OCI-LY7 (cell line): Measurements from ENCODE around the gene CRX. TPM values are rescaled to one million over a fixed set of nuclear protein-coding genes. Genes with fewer than 3 reads are reported as not detected.

Source experiments
- BruUV-seq: library from RNA; stranded (reverse); fragments of 400-500 nt; replicated peaks from 2 replicates; lab custom pipeline; 2021; lab: Mats Ljungman, UMichigan
- CTCF ChIA-PET: fragments of 300-600 bp; sonication (Branson Sonifier 250); formaldehyde crosslinking; loops from one replicate; lab custom pipeline; 2022; ENCODE audit warnings: antibody characterized with exemption; ENCODE audit not compliant: unreplicated experiment; lab: Charles Lee
- POLR2A ChIA-PET: fragments of 300-600 bp; sonication (Branson Sonifier 250); formaldehyde crosslinking; loops from one replicate; lab custom pipeline; 2022; ENCODE audit warnings: antibody characterized with exemption; lab: Charles Lee
- DNase-seq: peaks from one replicate; pipeline ENCODE4 v3.0.0-alpha.2; 2015; ENCODE audit warnings: low spot score
- H2AFZ ChIP-seq: fragments of 200-600 bp; sonication (generic), shearing (Covaris generic); 2 replicates; pipeline ENCODE4 v1.6.1; 2014; ENCODE audit warnings: mild to moderate bottlenecking, antibody characterized with exemption, low read length, moderate library complexity
- H3K27ac ChIP-seq: fragments of 200-600 bp; sonication (generic); 2 replicates; pipeline ENCODE4 v1.5.1; 2014; ENCODE audit warnings: mixed run types, low read depth, mild to moderate bottlenecking, moderate library complexity, low read length, inconsistent platforms; ENCODE audit not compliant: poor library complexity, severe bottlenecking
- H3K36me3 ChIP-seq: fragments of 200-600 bp; sonication (generic); 2 replicates; pipeline ENCODE4 v1.6.1; 2014; ENCODE audit warnings: mild to moderate bottlenecking, antibody characterized with exemption, low read length, moderate library complexity, mixed read lengths; ENCODE audit not compliant: insufficient read depth
- H3K4me1 ChIP-seq: fragments of 200-600 bp; sonication (generic); 2 replicates; pipeline ENCODE4 v1.5.1; 2014; ENCODE audit warnings: mild to moderate bottlenecking, low read length; ENCODE audit not compliant: insufficient read depth, poor library complexity, severe bottlenecking
- H3K4me2 ChIP-seq: fragments of 200-600 bp; sonication (generic); 2 replicates; pipeline ENCODE4 v1.6.1; 2014; ENCODE audit warnings: mild to moderate bottlenecking, low read length
- H3K4me3 ChIP-seq: fragments of 200-600 bp; sonication (generic); 2 replicates; pipeline ENCODE4 v1.5.1; 2014; ENCODE audit warnings: mild to moderate bottlenecking, low read depth, low read length; ENCODE audit not compliant: poor library complexity, severe bottlenecking
- H3K79me2 ChIP-seq: fragments of 200-600 bp; sonication (generic); 2 replicates; pipeline ENCODE4 v1.6.1; 2016; ENCODE audit warnings: low read depth, mild to moderate bottlenecking, low read length, moderate library complexity, mixed read lengths; ENCODE audit not compliant: insufficient read depth
- H3K9me2 ChIP-seq: fragments of 200-600 bp; sonication (generic); 2 replicates; pipeline ENCODE4 v1.6.1; 2016; ENCODE audit warnings: mild to moderate bottlenecking, low read length, mixed read lengths; ENCODE audit not compliant: insufficient read depth
- H3K9me3 ChIP-seq: fragments of 200-600 bp; sonication (generic); 2 replicates; pipeline ENCODE4 v1.6.1; 2014; ENCODE audit warnings: mild to moderate bottlenecking, mixed run types, low read length, mixed read lengths
- H4K20me1 ChIP-seq: fragments of 200-600 bp; sonication (generic); 2 replicates; pipeline ENCODE4 v1.6.1; 2014; ENCODE audit warnings: mild to moderate bottlenecking, antibody characterized with exemption, low read length, moderate library complexity, mixed read lengths; ENCODE audit not compliant: insufficient read depth
- EZH2phosphoT487 ChIP-seq: fragments of 200-600 bp; sonication (generic); IDR thresholded peaks from 2 replicates; pipeline ENCODE4 v1.6.1; 2018; ENCODE audit warnings: low read depth, borderline replicate concordance, mild to moderate bottlenecking, mixed run types, antibody characterized with exemption, low read length, moderate library complexity, mixed read lengths
- intact Hi-C: fragments of 100-400 bp; cut with micrococcal nuclease; formaldehyde crosslinking; loops from one replicate; pipeline ENCODE4 v1.10.0; 2022; ENCODE audit not compliant: unreplicated experiment
- total RNA-seq, 2 experiments: library from RNA; depleted of rRNA in 1 of 2; stranded (reverse); fragments of >200 nt in 1 of 2; shearing (Covaris generic) in 1 of 2; gene quantifications; 2 replicates each; pipeline ENCODE4 v1.2.3, GENCODE V29; 2014 to 2022
- TF ChIP-seq, protein P1 (sequence below): fragments of 200-600 bp; sonication (generic); conservative IDR thresholded peaks from 2 replicates; pipeline ENCODE4 v1.5.1; 2014; ENCODE audit warnings: mild to moderate bottlenecking, antibody characterized with exemption, low read length, moderate library complexity, mixed read lengths

The CRX gene
- total RNA-seq, 2 experiments from 2014 or later: not detected

DNA sequence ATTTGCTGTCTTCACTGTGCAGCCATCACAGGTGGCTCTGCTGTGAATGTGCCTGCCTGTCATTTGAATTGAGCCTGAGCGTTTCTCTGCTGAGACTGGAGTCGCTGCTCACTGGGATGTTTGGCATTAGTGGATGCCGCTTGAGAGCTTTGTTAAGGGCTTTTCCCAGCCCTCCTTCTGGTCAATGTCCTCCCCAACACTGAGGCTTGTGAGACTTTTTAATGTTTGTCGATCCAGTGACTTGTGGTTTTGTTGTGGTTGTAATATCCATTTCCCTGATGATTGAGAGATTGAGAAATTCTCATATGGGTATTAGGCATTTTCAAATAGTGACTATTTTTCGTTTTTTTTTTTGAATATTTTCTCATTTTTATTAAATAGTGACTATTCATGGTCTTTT lies 39.9 kb downstream of the CRX start:
- POLR2A ChIA-PET: no interaction called here
- intact Hi-C loops: loop anchor here (10.0 kb wide), 1 partner anchor 47 kb away; no protein-coding TSS in a partner anchor
- CTCF ChIA-PET: no interaction called here

DNA sequence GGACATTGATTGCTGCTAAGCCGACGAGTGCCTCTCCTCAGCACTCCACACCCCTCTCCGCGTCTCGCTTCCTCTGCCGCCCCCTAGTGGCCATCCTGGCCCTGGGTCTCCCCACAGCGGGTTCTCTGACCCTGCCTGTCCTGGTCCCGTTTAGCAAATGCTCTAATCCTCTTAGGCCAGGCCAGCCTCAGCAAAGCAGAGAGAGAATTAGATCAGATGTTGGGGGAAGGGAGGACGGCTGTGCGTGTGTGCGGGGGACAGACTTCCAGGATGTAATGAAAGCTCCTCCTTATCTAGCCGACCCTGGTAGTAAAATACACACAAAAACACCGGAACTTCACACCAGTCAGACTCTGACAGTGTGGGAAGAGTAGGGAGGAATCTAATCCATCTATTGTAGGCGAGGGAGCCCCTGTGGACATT lies 41.8 kb downstream of the CRX start:
- Histone ChIP-seq H3K27ac (no peak overlapping the region), H4K20me1 (no peaks in the 10 kb centered on the region), H3K4me2 (no peak overlapping the region), H3K9me2 (no peaks in the 10 kb centered on the region), H2AFZ (no peak overlapping the region), H3K9me3 (no peaks in the 10 kb centered on the region), H3K79me2 (no peaks in the 10 kb centered on the region), H3K36me3 (no peaks in the 10 kb centered on the region), H3K4me3 (no peak overlapping the region), H3K4me1 (no peaks in the 10 kb centered on the region)
- no peak for TF ChIP-seq EZH2phosphoT487
- TF ChIP-seq, protein P1, sequence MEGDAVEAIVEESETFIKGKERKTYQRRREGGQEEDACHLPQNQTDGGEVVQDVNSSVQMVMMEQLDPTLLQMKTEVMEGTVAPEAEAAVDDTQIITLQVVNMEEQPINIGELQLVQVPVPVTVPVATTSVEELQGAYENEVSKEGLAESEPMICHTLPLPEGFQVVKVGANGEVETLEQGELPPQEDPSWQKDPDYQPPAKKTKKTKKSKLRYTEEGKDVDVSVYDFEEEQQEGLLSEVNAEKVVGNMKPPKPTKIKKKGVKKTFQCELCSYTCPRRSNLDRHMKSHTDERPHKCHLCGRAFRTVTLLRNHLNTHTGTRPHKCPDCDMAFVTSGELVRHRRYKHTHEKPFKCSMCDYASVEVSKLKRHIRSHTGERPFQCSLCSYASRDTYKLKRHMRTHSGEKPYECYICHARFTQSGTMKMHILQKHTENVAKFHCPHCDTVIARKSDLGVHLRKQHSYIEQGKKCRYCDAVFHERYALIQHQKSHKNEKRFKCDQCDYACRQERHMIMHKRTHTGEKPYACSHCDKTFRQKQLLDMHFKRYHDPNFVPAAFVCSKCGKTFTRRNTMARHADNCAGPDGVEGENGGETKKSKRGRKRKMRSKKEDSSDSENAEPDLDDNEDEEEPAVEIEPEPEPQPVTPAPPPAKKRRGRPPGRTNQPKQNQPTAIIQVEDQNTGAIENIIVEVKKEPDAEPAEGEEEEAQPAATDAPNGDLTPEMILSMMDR: peak; percentile 99
- intact Hi-C loops: loop anchor here (1.0 to 10.0 kb wide), 2 partner anchors 49 to 73 kb away; no protein-coding TSS in a partner anchor
- ChIA-PET CTCF (no interaction called here), POLR2A (no interaction called here)
- BruUV-seq: no TSS peak
- DNase-seq: peak; percentile 69

More for the DNA sequence above, 39.9 kb downstream of the CRX start:
- Histone ChIP-seq H3K36me3 (no peaks in the 10 kb centered on the region), H3K9me2 (no peaks in the 10 kb centered on the region), H2AFZ (no peak overlapping the region), H3K4me2 (no peak overlapping the region), H3K4me3 (no peak overlapping the region), H3K9me3 (no peaks in the 10 kb centered on the region), H3K27ac (no peak overlapping the region), H3K79me2 (no peaks in the 10 kb centered on the region), H4K20me1 (no peaks in the 10 kb centered on the region), H3K4me1 (no peaks in the 10 kb centered on the region)
- BruUV-seq: no TSS peak
- DNase-seq: no peak
- TF ChIP-seq, protein P1: no peak
- TF ChIP-seq EZH2phosphoT487: no peak

GRCh38 chr19:47865166-47865565 lies 43.4 kb downstream of the CRX start:
- H3K9me3 ChIP-seq: no peaks in the 10 kb centered on the region
- TF ChIP-seq, protein P1: no peak
- TF ChIP-seq EZH2phosphoT487: no peak
- H3K4me3 ChIP-seq: no peak overlapping the region
- no peak overlapping the region for H2AFZ ChIP-seq
- intact Hi-C loops: loop anchor here (10.0 kb wide), 1 partner anchor 50 kb away; no protein-coding TSS in a partner anchor
- POLR2A ChIA-PET: no interaction called here
- no peak overlapping the region for H3K4me2 ChIP-seq
- BruUV-seq: no TSS peak
- no peaks in the 10 kb centered on the region for H3K36me3 ChIP-seq
- H3K27ac ChIP-seq: no peak overlapping the region
- H4K20me1 ChIP-seq: no peaks in the 10 kb centered on the region
- no peak for DNase-seq
- H3K9me2 ChIP-seq: no peaks in the 10 kb centered on the region
- H3K4me1 ChIP-seq: no peaks in the 10 kb centered on the region
- H3K79me2 ChIP-seq: no peaks in the 10 kb centered on the region
- CTCF ChIA-PET: no interaction called here
